ENCODE results near the gene PPP5C.

DNA sequence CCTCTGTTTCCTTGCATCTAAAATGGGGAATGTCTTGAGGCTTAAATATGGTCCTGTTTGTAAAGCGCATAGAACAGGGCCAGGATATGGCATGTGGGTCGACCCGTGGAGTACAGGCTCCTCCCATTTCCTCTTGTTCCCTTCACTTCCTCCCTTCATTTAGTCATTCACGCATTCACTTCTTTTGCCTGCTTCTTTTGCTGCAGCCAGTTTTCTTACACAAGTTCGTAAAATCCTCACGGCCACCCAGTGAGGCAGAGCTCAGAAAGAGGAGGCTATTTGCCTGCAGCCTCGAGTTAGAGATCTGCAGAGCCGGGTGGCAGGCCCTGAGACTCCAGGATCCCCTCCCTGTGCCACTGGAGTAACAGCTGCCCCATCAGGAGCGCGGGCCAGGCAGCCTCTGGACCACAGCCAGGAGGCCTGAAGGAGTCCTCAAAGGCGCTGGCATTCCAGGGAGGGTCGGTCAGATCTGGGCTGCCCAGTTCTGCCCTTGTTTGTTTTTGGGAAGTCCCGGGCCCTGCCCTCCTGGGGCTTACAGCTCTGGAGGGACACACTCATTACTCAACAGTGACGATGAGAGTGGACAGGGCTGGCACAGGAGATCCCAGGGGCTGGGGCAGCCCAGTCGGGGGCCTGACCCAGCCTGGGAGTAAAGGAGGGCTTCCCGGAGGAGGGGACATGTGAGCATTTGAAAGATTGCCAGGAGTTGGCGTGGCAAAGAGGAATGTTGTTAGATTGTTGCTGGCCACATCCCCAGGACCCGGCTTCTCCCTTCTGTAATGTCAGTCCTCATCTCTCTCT, 4.6 kb downstream of the PPP5C start:
- TF ChIP-seq, protein P1, sequence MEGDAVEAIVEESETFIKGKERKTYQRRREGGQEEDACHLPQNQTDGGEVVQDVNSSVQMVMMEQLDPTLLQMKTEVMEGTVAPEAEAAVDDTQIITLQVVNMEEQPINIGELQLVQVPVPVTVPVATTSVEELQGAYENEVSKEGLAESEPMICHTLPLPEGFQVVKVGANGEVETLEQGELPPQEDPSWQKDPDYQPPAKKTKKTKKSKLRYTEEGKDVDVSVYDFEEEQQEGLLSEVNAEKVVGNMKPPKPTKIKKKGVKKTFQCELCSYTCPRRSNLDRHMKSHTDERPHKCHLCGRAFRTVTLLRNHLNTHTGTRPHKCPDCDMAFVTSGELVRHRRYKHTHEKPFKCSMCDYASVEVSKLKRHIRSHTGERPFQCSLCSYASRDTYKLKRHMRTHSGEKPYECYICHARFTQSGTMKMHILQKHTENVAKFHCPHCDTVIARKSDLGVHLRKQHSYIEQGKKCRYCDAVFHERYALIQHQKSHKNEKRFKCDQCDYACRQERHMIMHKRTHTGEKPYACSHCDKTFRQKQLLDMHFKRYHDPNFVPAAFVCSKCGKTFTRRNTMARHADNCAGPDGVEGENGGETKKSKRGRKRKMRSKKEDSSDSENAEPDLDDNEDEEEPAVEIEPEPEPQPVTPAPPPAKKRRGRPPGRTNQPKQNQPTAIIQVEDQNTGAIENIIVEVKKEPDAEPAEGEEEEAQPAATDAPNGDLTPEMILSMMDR (IDR thresholded peaks at IDR 0.05), result no peak
- TF ChIP-seq POLR2A (IDR thresholded peaks at IDR 0.05), result no peak
